WERI-Rb-1 (cell line): ENCODE measurements around the gene TBX20.

Source experiments
- DNase-seq: peaks from one replicate; pipeline ENCODE4 v3.0.0-alpha.2; 2020
- H3K27ac ChIP-seq: fragments of 250-450 bp; sonication (Bioruptor Pico); 2 replicates; pipeline ENCODE4 v1.5.1; 2020; ENCODE audit warnings: mild to moderate bottlenecking, moderate library complexity
- H3K27me3 ChIP-seq: fragments of 250-450 bp; sonication (Bioruptor Pico); 2 replicates; pipeline ENCODE4 v1.5.1; 2021; ENCODE audit warnings: mild to moderate bottlenecking, low read depth, moderate library complexity; ENCODE audit not compliant: insufficient read depth, severe bottlenecking
- H3K36me3 ChIP-seq: fragments of 250-450 bp; sonication (Bioruptor Pico); 2 replicates; pipeline ENCODE4 v1.5.1; 2020; ENCODE audit warnings: mild to moderate bottlenecking, moderate library complexity
- H3K4me3 ChIP-seq: 2 replicates; pipeline ENCODE4 v1.5.1; 2011; ENCODE audit warnings: low read depth, mild to moderate bottlenecking, control low read depth, low read length
- H3K9me3 ChIP-seq: fragments of 250-450 bp; sonication (Bioruptor Pico); 2 replicates; pipeline ENCODE4 v1.5.1; 2021; ENCODE audit warnings: mild to moderate bottlenecking, moderate library complexity; ENCODE audit not compliant: severe bottlenecking
- TF ChIP-seq, protein P1 (sequence below): IDR thresholded peaks from 2 replicates; pipeline ENCODE4 v1.5.1; 2011; ENCODE audit warnings: low read depth, mild to moderate bottlenecking, control low read depth, inconsistent platforms, low read length

Gene TBX20

DNA sequence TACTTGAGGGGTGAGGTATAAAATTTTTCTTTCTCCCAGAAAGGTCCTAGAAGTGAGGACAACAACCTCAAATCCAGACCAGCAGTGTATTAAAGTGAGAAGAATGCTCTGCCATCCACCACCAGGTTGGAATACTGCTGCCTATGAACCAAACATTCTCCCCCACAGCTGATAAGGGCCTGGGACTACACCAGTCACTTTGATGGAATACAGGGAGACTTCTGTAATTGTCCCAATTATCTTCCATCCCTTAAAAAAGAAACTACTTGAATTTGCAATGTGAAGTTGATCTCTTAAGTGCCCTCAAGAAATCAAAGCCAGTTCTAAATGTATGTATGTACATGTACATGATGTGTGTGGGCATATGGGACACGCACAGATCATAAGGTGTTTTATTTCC, 3.0 kb downstream of the TBX20 start:
- TF ChIP-seq, protein P1, sequence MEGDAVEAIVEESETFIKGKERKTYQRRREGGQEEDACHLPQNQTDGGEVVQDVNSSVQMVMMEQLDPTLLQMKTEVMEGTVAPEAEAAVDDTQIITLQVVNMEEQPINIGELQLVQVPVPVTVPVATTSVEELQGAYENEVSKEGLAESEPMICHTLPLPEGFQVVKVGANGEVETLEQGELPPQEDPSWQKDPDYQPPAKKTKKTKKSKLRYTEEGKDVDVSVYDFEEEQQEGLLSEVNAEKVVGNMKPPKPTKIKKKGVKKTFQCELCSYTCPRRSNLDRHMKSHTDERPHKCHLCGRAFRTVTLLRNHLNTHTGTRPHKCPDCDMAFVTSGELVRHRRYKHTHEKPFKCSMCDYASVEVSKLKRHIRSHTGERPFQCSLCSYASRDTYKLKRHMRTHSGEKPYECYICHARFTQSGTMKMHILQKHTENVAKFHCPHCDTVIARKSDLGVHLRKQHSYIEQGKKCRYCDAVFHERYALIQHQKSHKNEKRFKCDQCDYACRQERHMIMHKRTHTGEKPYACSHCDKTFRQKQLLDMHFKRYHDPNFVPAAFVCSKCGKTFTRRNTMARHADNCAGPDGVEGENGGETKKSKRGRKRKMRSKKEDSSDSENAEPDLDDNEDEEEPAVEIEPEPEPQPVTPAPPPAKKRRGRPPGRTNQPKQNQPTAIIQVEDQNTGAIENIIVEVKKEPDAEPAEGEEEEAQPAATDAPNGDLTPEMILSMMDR: no peak
- Histone ChIP-seq H3K36me3 (peaks cover 4% of the 10 kb centered on the region), H3K4me3 (no peak overlapping the region), H3K9me3 (peaks cover 4% of the 10 kb centered on the region), H3K27me3 (no peaks in the 10 kb centered on the region), H3K27ac (no peak overlapping the region)
- DNase-seq: no peak

DNA sequence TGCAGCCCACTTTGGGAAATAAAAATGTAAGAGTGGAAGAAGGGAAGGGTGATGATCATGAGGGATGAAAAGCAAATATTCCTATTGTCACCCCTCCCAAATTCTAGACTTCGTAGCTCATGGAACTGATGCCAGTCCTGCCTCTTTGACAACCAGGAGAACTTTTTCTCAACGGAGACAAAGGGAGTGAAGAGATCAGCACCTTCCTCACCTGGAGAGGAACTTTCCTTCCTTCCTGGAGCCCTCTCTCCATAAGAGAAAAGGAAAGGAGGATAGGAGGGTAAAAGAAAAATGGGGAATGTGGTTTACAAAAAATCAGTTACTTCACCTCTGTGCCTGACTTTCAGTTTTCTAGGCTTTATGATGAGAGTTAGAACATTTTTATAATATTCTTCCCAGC, 3.4 kb downstream of the TBX20 start:
- no peak for DNase-seq
- Histone ChIP-seq H3K4me3 (no peak overlapping the region), H3K9me3 (peaks cover 4% of the 10 kb centered on the region), H3K27me3 (no peaks in the 10 kb centered on the region), H3K36me3 (peaks cover 4% of the 10 kb centered on the region), H3K27ac (no peak overlapping the region)
- TF ChIP-seq, protein P1: no peak

DNA sequence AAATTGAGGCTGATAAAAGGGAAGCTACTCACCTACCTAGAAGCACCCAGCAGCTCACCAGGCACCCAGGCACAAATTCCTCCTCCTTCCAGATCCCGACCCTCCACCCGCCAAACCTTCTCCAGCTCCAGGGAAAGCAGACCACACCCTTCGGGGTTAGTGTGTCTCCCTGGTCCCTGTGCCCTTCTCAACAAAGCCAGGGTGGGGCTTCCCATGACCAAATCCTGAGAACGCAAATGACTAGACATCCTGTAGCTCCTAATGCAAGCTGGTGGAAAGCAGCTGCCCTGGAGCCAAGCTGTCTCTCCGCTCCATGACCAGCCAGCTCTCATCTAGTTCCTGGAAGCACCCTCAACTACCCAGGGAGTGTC, 4.4 kb downstream of the TBX20 start:
- Histone ChIP-seq H3K4me3 (no peak overlapping the region), H3K36me3 (peaks cover 11% of the 10 kb centered on the region), H3K27ac (no peak overlapping the region), H3K27me3 (no peaks in the 10 kb centered on the region), H3K9me3 (peaks cover 4% of the 10 kb centered on the region)
- no peak for DNase-seq
- TF ChIP-seq, protein P1: no peak

DNA sequence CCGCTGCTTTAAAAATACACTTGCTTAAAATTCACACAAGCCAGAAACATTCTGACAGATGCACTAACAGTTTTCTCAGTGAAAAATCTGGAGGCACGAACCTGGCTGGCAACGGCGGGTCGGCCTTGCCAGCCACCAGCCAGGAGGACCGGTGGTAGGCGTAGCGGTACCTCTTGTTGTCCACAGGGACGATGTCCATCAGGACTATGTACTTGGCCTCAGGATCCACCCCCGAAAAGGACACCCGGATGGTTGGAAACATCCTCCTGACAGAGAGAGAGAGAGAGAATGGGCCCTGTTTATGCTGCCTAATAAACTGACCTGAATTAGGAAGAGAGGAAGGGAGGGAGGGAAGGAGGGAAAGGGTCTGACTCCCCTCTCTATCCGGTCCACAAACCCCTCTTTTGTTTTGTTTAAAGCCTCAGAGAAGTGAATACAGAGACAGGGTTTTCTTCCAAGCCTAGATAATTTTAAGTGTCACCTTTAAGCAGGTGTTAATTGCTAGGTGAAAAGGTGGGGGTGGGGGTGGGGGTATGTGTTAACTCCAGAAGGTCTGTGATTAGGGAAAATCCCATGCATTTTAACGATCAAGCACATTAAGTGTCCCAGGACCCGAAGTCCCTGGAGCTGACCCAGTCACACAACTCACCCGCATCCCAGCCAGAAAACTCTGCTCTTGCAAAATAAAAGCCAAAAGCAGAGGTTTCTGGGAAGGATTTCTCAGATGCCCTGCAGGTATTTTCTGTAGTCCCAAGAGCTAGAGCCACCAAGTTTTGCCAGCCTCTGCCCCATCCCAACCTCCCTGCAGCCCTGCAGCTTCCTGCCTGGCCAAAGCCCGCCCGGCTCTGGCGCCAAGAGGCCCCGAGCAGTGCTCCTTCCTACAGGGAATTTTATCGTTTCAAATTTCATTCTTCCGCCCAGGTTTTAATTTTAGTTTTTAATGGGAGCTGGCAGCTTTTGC, 5.0 kb downstream of the TBX20 start:
- no peaks in the 10 kb centered on the region for H3K27me3 ChIP-seq

DNA sequence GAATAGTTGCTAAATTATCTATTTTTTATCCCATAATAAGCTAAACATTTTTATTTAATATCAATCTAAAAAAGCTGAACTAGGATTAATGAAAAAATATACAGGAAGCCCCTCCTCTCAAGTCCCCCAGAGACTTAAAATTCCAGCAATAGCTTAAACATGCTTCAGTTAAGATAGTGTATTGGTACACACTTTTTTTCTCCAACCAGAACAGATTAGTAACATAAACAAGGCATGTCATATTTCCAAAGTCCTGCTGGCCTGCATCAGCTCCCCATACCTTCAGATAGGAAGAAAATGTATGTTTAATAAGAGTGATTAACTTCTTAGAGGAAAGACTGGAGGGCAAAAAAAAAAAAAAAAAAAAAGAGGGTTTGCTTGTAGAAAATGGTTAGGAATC, 7.1 kb downstream of the TBX20 start:
- Histone ChIP-seq H3K9me3 (no peaks in the 10 kb centered on the region), H3K27me3 (no peaks in the 10 kb centered on the region), H3K27ac (no peak overlapping the region), H3K4me3 (no peak overlapping the region), H3K36me3 (peaks cover 25% of the 10 kb centered on the region)
- no peak for DNase-seq
- TF ChIP-seq, protein P1: no peak

More for the DNA sequence above, 5.0 kb downstream of the TBX20 start:
- H3K36me3 ChIP-seq: peaks cover 14% of the 10 kb centered on the region
- no peaks in the 10 kb centered on the region for H3K9me3 ChIP-seq
- DNase-seq: no peak
- TF ChIP-seq, protein P1: no peak
- H3K4me3 ChIP-seq: no peak overlapping the region
- no peak overlapping the region for H3K27ac ChIP-seq
